Naive thymus-derived CD8-positive, alpha-beta T cell (primary cell): ENCODE measurements around the gene SIRT2. TPM values are rescaled to one million over a fixed set of nuclear protein-coding genes. Genes with fewer than 3 reads are reported as not detected.
"Not testable (repeated sequence)": the region's sequence is repeated elsewhere in the genome, so short reads cannot be mapped to it uniquely, and the experiment has no call there.

Experiments
- ATAC-seq, 2 donors: fragments of 150-1000 bp; cut with Tn5 transposase in 1 of 2; sonication (Bioruptor Pico), chemical (Tn5 transposase) in 1 of 2; 1 replicate in 1 of 2; 2 replicates in 1 of 2; pipeline ENCODE4 v1.10.0; 2021; ENCODE audit warnings: mild to moderate bottlenecking in 2 of 2, moderate library complexity in 2 of 2
- POLR2A ChIA-PET: fragments of 350-600 bp; sonication (Branson Sonifier 250); formaldehyde crosslinking; loops from one replicate; lab custom pipeline; 2021; ENCODE audit warnings: antibody characterized with exemption; lab: Charles Lee
- DNase-seq, 10 donors: peaks; one replicate each; pipeline versions ENCODE4 v3.0.0 to v3.0.0-alpha.2; 2020 to 2022
- H3K27ac Mint-ChIP-seq, 10 donors: one replicate each; pipeline ENCODE4 v1.8.0; 2020 to 2022; ENCODE audit warnings: mild to moderate bottlenecking in 10 of 10, mixed read lengths in 10 of 10, moderate library complexity in 4 of 10, inconsistent platforms in 1 of 10
- H3K27me3 Mint-ChIP-seq, 5 donors: one replicate each; pipeline ENCODE4 v1.8.0; 2021 to 2022; ENCODE audit warnings: mixed read lengths in 5 of 5
- H3K36me3 Mint-ChIP-seq, 3 donors: one replicate each; pipeline ENCODE4 v1.8.0; 2020 to 2022; ENCODE audit warnings: mixed read lengths in 3 of 3, mild to moderate bottlenecking in 2 of 3, inconsistent platforms in 1 of 3
- H3K4me1 Mint-ChIP-seq, 4 donors: one replicate each; pipeline ENCODE4 v1.8.0; 2021 to 2022; ENCODE audit warnings: mixed read lengths in 4 of 4
- H3K4me3 Mint-ChIP-seq, 10 donors: one replicate each; pipeline ENCODE4 v1.8.0; 2020 to 2022; ENCODE audit warnings: mild to moderate bottlenecking in 10 of 10, mixed read lengths in 10 of 10, moderate library complexity in 6 of 10, inconsistent platforms in 1 of 10
- H3K9me3 Mint-ChIP-seq, 9 donors: one replicate each; pipeline ENCODE4 v1.8.0; 2020 to 2022; ENCODE audit warnings: mixed read lengths in 9 of 9, mild to moderate bottlenecking in 3 of 9, inconsistent platforms in 1 of 9, moderate library complexity in 1 of 9
- polyA plus RNA-seq, 3 donors: library from polyadenylated mRNA; unstranded; fragments of 300-500 nt; fragmentation: Illumina TruSeq; gene quantifications; one replicate each; pipeline ENCODE4 v1.2.3, GENCODE V29; 2021
- total RNA-seq, 8 experiments: library from RNA in 2 of 8; stranded (reverse) in 2 of 8; gene quantifications; one replicate each; pipeline ENCODE4 v1.2.3 and lab custom pipeline; 2021 to 2026

The SIRT2 gene
- total and polyA plus RNA-seq, 5 experiments from 2014 or later, result 28.2 to 50.7 (median 46.0) TPM

DNA sequence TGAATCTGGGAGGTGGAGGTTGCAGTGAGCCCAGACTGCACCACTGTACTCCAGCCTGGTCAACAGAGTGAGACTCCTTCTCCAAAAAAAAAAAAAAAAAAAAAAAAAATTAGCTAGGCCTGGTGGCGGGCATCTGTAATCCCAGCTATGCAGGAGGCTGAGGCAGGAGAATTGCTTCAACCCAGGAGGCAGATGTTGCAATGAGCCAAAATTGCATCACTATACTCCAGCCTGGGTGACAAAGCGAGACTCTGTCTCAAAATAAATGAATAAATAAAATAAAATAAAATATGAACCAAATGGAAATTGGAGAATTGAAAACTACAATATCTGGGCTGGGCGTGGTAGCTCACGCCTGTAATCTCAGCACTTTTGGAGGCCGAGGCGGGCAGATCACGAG lies 70.2 kb downstream of the SIRT2 start:
- Mint-ChIP-seq H3K4me1 (peaks cover 12 to 67% (median 59%) of the 10 kb centered on the region in 4 donors), H3K36me3 (peaks cover 0 to 47% (median 12%) of the 10 kb centered on the region in 3 donors), H3K4me3 (peak overlapping the region in 2 of 10 donors; percentile 95 to 97)
- ATAC-seq, DNase-seq, H3K9me3 Mint-ChIP-seq, H3K27me3 Mint-ChIP-seq, H3K27ac Mint-ChIP-seq: not testable (repeated sequence)
- POLR2A ChIA-PET, result interaction anchor here (0.6 kb wide), 1 partner anchor 64 kb away, joined by 3 read pairs; no protein-coding TSS in a partner anchor

Other genes starting within 250 kb of the SIRT2 start
- gene CAPN12, start 155.1 kb downstream of the SIRT2 start, total RNA-seq, result 1 to 10 TPM; 8.2 TPM
- gene CAPN12, start 155.1 kb downstream of the SIRT2 start, polyA plus RNA-seq, result 1 to 10 TPM; 2.0 to 6.2 (median 4.6) TPM
- not detected for gene LGALS7, start 126.1 kb downstream of the SIRT2 start, total RNA-seq
- gene LGALS7, start 126.1 kb downstream of the SIRT2 start, polyA plus RNA-seq, result not detected
- gene LGALS7B, start 110.4 kb downstream of the SIRT2 start, total RNA-seq, result not detected
- gene LGALS7B, start 110.4 kb downstream of the SIRT2 start, polyA plus RNA-seq, result not detected
- 10 to 100 TPM in 1 of 2 experiments, 1 to 10 TPM in 1; 9.6 to 10.7 TPM for gene LGALS4, start 86.7 kb downstream of the SIRT2 start, total RNA-seq
- gene LGALS4, start 86.7 kb downstream of the SIRT2 start, polyA plus RNA-seq, result under 1 TPM in 1 of 3 donors, not detected in 2; 0.27 TPM
- gene ECH1, start 67.8 kb downstream of the SIRT2 start, total RNA-seq, result 100 to 1,000 TPM; 118 to 138 TPM
- gene ECH1, start 67.8 kb downstream of the SIRT2 start, polyA plus RNA-seq, result 100 to 1,000 TPM; 218 to 291 (median 238) TPM
- 100 to 1,000 TPM; 390 to 406 TPM for gene HNRNPL, start 49.6 kb downstream of the SIRT2 start, total RNA-seq
- gene HNRNPL, start 49.6 kb downstream of the SIRT2 start, polyA plus RNA-seq, result 10 to 100 TPM; 70.6 to 77.6 (median 71.4) TPM
- 10 to 100 TPM; 52.9 to 55.0 TPM for gene RINL, start 21.3 kb downstream of the SIRT2 start, total RNA-seq
- 10 to 100 TPM; 29.9 to 64.7 (median 40.5) TPM for gene RINL, start 21.3 kb downstream of the SIRT2 start, polyA plus RNA-seq
- gene NFKBIB, start 351 bp upstream of the SIRT2 start, total RNA-seq, result 10 to 100 TPM; 23.6 to 25.2 TPM
- gene NFKBIB, start 351 bp upstream of the SIRT2 start, polyA plus RNA-seq, result 10 to 100 TPM in 1 of 3 donors, 1 to 10 TPM in 2; 7.9 to 12.9 (median 9.5) TPM
- 1 to 10 TPM; 1.6 to 2.7 TPM for gene CCER2, start 12.6 kb upstream of the SIRT2 start, total RNA-seq
- not detected for gene CCER2, start 12.6 kb upstream of the SIRT2 start, polyA plus RNA-seq
- gene SARS2, start 31.1 kb upstream of the SIRT2 start, total RNA-seq, result 10 to 100 TPM; 31.5 to 31.8 TPM
- 10 to 100 TPM in 2 of 3 donors, 1 to 10 TPM in 1; 8.8 to 14.9 (median 14.3) TPM for gene SARS2, start 31.1 kb upstream of the SIRT2 start, polyA plus RNA-seq
- gene MRPS12, start 31.3 kb upstream of the SIRT2 start, total RNA-seq, result 10 to 100 TPM; 25.6 to 28.4 TPM
- 10 to 100 TPM; 71.7 to 87.7 (median 85.1) TPM for gene MRPS12, start 31.3 kb upstream of the SIRT2 start, polyA plus RNA-seq
- gene FBXO17, start 76.1 kb upstream of the SIRT2 start, total RNA-seq, result not detected
- gene FBXO17, start 76.1 kb upstream of the SIRT2 start, polyA plus RNA-seq, result not detected
- not detected for gene FBXO27, start 132.9 kb upstream of the SIRT2 start, total RNA-seq
- under 1 TPM in 1 of 3 donors, not detected in 2; 0.17 TPM for gene FBXO27, start 132.9 kb upstream of the SIRT2 start, polyA plus RNA-seq
- gene ACP7, start 184.8 kb upstream of the SIRT2 start, total RNA-seq, result not detected
- gene ACP7, start 184.8 kb upstream of the SIRT2 start, polyA plus RNA-seq, result not detected
- 10 to 100 TPM; 14.8 to 16.8 TPM for gene PAK4, start 226.2 kb upstream of the SIRT2 start, total RNA-seq
- 1 to 10 TPM; 1.3 to 1.4 (median 1.3) TPM for gene PAK4, start 226.2 kb upstream of the SIRT2 start, polyA plus RNA-seq